Measurements from ENCODE around the gene RASSF5. TPM values are rescaled to one million over a fixed set of nuclear protein-coding genes. Genes with fewer than 3 reads are reported as not detected.

Gene RASSF5
- total and polyA plus RNA-seq, 2 donors from 2014 or later: 2.4 to 18.8 TPM

- H3K4me1 ChIP-seq (ENCODE audit: control insufficient read depth in 2 of 3, insufficient read depth in 2 of 3, low read depth in 1 of 3, low read length in 3 of 3): no peaks in the 10 kb centered on the region
- FAIRE-seq: no peak
- no peak overlapping the region for H3K4me3 ChIP-seq (ENCODE audit: low read length in 3 of 3)
- DNase-seq: peak; percentile 61 to 83 (median 72)
- H3K9me3 ChIP-seq (ENCODE audit: control insufficient read depth in 2 of 3, insufficient read depth in 1 of 3, low read length in 3 of 3): no peaks in the 10 kb centered on the region
- peak; percentile 86 for TF ChIP-seq CTCF (IDR thresholded peaks at IDR 0.05; ENCODE audit: borderline replicate concordance, extremely low read depth, insufficient read depth)
- H3K27ac ChIP-seq (ENCODE audit: low read depth in 2 of 2, low read length in 2 of 2): no peak overlapping the region
- peaks cover 0 to 3% (median 0%) of the 10 kb centered on the region in 3 donors for H3K36me3 ChIP-seq (ENCODE audit: control insufficient read depth in 2 of 3, insufficient read depth in 3 of 3, low read length in 3 of 3)
- H3K27me3 ChIP-seq (ENCODE audit: control insufficient read depth, insufficient read depth, low read length): no peaks in the 10 kb centered on the region
- no peak overlapping the region for H3K9ac ChIP-seq (ENCODE audit: low read length in 3 of 3)
- intact Hi-C loops (cut with DNase I): loop anchor here (5.0 kb wide), 2 partner anchors 37 to 92 kb away; no protein-coding TSS in a partner anchor
Observed at GRCh38 chr1:206583707-206584648, 76.6 kb downstream of the RASSF5 start.

GRCh38 chr1:206584683-206585082, 77.4 kb downstream of the RASSF5 start:
- Histone ChIP-seq H3K4me3 (ENCODE audit: low read length in 3 of 3) (no peak overlapping the region), H3K27ac (ENCODE audit: low read depth in 2 of 2, low read length in 2 of 2) (no peak overlapping the region), H3K9me3 (ENCODE audit: control insufficient read depth in 2 of 3, insufficient read depth in 1 of 3, low read length in 3 of 3) (no peaks in the 10 kb centered on the region), H3K9ac (ENCODE audit: low read length in 3 of 3) (no peak overlapping the region), H3K27me3 (ENCODE audit: control insufficient read depth, insufficient read depth, low read length) (no peaks in the 10 kb centered on the region), H3K36me3 (ENCODE audit: control insufficient read depth in 2 of 3, insufficient read depth in 3 of 3, low read length in 3 of 3) (peaks cover 0 to 3% (median under 1%) of the 10 kb centered on the region in 3 donors), H3K4me1 (ENCODE audit: control insufficient read depth in 2 of 3, insufficient read depth in 2 of 3, low read depth in 1 of 3, low read length in 3 of 3) (no peaks in the 10 kb centered on the region)
- FAIRE-seq: no peak
- DNase-seq: no peak
- intact Hi-C loops (cut with DNase I): loop anchor here (5.0 kb wide), 2 partner anchors 37 to 92 kb away; no protein-coding TSS in a partner anchor
- no peak for TF ChIP-seq CTCF (IDR thresholded peaks at IDR 0.05; ENCODE audit: borderline replicate concordance, extremely low read depth, insufficient read depth)

GRCh38 chr1:206586501-206587445, 79.4 kb downstream of the RASSF5 start:
- FAIRE-seq: no peak
- Histone ChIP-seq H3K27me3 (ENCODE audit: control insufficient read depth, insufficient read depth, low read length) (no peaks in the 10 kb centered on the region), H3K9me3 (ENCODE audit: control insufficient read depth in 2 of 3, insufficient read depth in 1 of 3, low read length in 3 of 3) (no peaks in the 10 kb centered on the region), H3K27ac (ENCODE audit: low read depth in 2 of 2, low read length in 2 of 2) (no peak overlapping the region), H3K9ac (ENCODE audit: low read length in 3 of 3) (no peak overlapping the region), H3K4me3 (ENCODE audit: low read length in 3 of 3) (no peak overlapping the region), H3K4me1 (ENCODE audit: control insufficient read depth in 2 of 3, insufficient read depth in 2 of 3, low read depth in 1 of 3, low read length in 3 of 3) (no peaks in the 10 kb centered on the region), H3K36me3 (ENCODE audit: control insufficient read depth in 2 of 3, insufficient read depth in 3 of 3, low read length in 3 of 3) (peaks cover 0 to 12% (median 7%) of the 10 kb centered on the region in 3 donors)
- TF ChIP-seq CTCF (IDR thresholded peaks at IDR 0.05; ENCODE audit: borderline replicate concordance, extremely low read depth, insufficient read depth): no peak
- intact Hi-C loops (cut with DNase I): no loop called here
- DNase-seq: no peak

All from kidney (tissue), 14 donors.